Omental fat pad (tissue), 4 donors: ENCODE results near the gene CA5B. TPM values are rescaled to one million over a fixed set of nuclear protein-coding genes. Genes with fewer than 3 reads are reported as not detected.
A peak's percentile ranks its signal among the peaks of the same experiment; 100 is the strongest.
"Not testable (repeated sequence)": the region's sequence is repeated elsewhere in the genome, so short reads cannot be mapped to it uniquely, and the experiment has no call there.

Experiments used
- ATAC-seq: fragments of 150-250 bp; one replicate; pipeline ENCODE4 v1.9.1; 2016; ENCODE audit warnings: mild to moderate bottlenecking, moderate library complexity; ENCODE audit not compliant: low FRiP score
- DNase-seq: peaks from one replicate; pipeline ENCODE4 v3.0.0-alpha.2; 2019; ENCODE audit warnings: low spot score
- CTCF ChIP-seq, 3 donors: fragments of 450-650 bp; IDR thresholded peaks; one replicate each; pipeline ENCODE4 v1.5.1; 2016 to 2017; ENCODE audit warnings: antibody characterized with exemption in 3 of 3, mild to moderate bottlenecking in 3 of 3, moderate library complexity in 2 of 3
- total RNA-seq, 4 donors: library from RNA; depleted of rRNA; stranded (reverse); fragments of >200 nt; gene quantifications; one replicate each; pipeline ENCODE4 v1.1.0, GENCODE V29; 2016

The CA5B gene
- total RNA-seq, 4 donors from 2014 or later: 10.2 to 29.3 (median 11.0) TPM

- DNase-seq (no peak), ATAC-seq (no peak)
- TF ChIP-seq CTCF (IDR thresholded peaks at IDR 0.05): no peak
Observed at GRCh38 chrX:15718283-15718970, 19.6 kb upstream of the CA5B start.

GRCh38 chrX:15719324-15719968 is 18.6 kb upstream of the CA5B start:
- no peak for DNase-seq
- TF ChIP-seq CTCF (IDR thresholded peaks at IDR 0.05): no peak
- no peak for ATAC-seq

- TF ChIP-seq CTCF (IDR thresholded peaks at IDR 0.05): no peak
- no peak for DNase-seq
- no peak for ATAC-seq
Observed at GRCh38 chrX:15721911-15722310, 16.2 kb upstream of the CA5B start.

GRCh38 chrX:15723887-15724517 is 14.1 kb upstream of the CA5B start:
- DNase-seq: no peak
- no peak for TF ChIP-seq CTCF (IDR thresholded peaks at IDR 0.05)
- no peak for ATAC-seq

- no peak for TF ChIP-seq CTCF (IDR thresholded peaks at IDR 0.05)
- no peak for ATAC-seq
- DNase-seq: no peak
Observed at GRCh38 chrX:15724911-15725310, 13.2 kb upstream of the CA5B start.

GRCh38 chrX:15731368-15731767 is 6.7 kb upstream of the CA5B start:
- DNase-seq, ATAC-seq: not testable (repeated sequence)

- DNase-seq: no peak
- ATAC-seq: peak; percentile 3
- no peak for TF ChIP-seq CTCF (IDR thresholded peaks at IDR 0.05)
Observed at GRCh38 chrX:15737190-15737958, 696 bp upstream of the CA5B start.
